Stimulated activated CD8-positive, alpha-beta memory T cell treated with anti-CD3 and anti-CD28 coated beads, Interleukin-2, amount 100 ng/mL, for 48 hours (primary cell): ENCODE measurements around the gene SPAG17.
"Not testable (repeated sequence)": the region's sequence is repeated elsewhere in the genome, so short reads cannot be mapped to it uniquely, and the experiment has no call there.

Experiments
- DNase-seq, 2 donors: peaks; one replicate each; pipeline ENCODE4 v3.0.0-alpha.2; 2020; ENCODE audit warnings: low read depth in 2 of 2

Gene SPAG17

GRCh38 chr1:117976381-117976780 is 208.6 kb downstream of the SPAG17 start:
- DNase-seq, result no peak

- no peak for DNase-seq
These were observed 213.3 kb downstream of the SPAG17 start for GRCh38 chr1:117971777-117972176.

GRCh38 chr1:117970252-117970651 is 214.8 kb downstream of the SPAG17 start:
- DNase-seq, result no peak

GRCh38 chr1:117967881-117968280 is 217.1 kb downstream of the SPAG17 start:
- no peak for DNase-seq

GRCh38 chr1:117967477-117967876 is 217.6 kb downstream of the SPAG17 start:
- DNase-seq, result no peak

DNA sequence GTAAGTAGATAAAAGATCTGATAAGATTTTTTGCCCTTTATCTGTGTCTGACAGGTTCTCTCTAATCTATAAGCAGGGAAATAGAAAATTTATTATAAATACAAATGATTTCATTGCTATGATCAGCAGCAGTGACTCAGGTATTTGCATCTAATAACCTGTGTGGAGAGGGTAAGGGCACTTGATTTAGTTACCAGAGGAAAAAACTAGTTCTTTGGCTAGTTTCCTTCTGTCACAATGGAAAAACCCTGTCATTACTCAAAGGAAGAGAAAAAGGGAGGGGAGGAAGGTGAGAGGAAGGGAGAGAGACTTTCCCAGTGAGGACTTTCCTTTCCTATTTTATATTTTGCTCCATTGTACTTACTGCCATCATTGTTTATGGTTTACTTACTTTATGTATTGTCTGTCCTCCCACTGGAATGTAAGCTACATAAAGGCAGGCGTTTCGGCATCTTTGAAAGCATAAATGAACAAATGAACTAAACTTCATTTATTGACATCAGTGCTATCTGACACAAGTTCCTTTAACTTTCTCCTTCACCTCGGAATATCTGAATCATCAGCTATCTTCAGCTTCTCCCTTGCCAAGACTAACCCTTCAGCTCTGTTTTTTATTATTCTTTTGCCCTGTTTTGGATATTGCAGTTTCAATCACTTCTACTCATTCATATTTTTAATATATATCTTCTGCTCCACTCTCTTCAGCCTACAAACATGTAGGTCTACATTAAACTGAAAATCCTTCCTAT is 220.6 kb downstream of the SPAG17 start:
- DNase-seq, result no peak

DNA sequence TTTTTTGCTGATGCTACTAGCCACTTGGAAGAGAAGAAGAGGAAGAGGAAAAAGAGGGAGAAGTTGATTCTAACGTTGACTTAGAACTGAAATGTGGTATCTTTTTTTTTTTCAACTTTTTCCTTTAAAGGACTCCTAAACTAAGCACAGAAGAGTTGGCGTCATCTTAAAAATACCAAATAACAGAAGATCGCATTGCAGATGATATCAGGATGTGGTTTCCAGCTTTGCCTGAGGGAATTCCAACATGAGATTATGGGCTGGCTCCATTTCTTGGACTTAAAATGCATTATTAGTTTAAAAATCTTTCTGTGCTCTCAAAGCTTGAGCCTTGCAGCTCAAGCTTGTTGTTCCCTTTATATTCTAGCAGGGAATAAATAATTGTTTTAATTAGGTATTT is 225.7 kb downstream of the SPAG17 start:
- DNase-seq, result no peak

DNA sequence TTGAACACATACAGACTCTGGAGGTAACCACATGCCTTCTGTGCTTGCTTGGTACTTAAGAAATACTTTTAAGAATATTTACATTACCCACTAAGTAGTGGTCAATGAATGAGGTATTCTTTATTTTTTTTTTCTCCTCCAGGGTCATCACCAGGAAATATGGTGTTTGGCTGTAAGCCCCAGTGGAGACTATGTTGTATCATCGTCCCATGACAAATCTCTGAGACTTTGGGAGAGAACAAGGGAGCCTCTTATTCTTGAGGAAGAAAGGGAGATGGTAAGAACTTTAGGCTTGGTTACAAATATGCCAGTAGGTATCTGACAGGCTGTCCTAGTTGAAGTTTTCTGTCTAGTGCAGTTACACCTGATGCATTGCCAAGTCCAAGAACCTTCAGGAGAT is 232.6 kb downstream of the SPAG17 start:
- DNase-seq, result no peak

DNA sequence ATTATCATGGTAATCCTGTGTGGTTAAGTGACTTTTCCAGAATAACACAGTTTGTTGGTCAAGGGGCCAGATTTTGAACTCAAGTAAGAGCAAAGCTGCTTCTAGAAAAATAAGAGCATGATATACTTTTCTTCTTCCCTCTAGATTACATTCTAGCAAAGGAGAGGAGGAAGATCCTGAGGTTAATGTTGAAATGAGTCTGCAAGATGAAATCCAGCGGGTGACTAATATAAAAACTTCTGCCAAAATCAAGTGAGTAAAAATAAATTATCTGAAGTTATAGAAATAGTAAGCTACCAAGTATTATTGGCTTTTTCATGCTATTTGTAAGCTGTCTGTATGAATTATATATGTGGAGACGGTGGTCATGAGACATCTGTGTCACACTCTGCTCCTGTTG is 242.7 kb downstream of the SPAG17 start:
- DNase-seq, result no peak

- no peak for DNase-seq
These were observed 251.3 kb downstream of the SPAG17 start for GRCh38 chr1:117933769-117934168.

- no peak for DNase-seq
These were observed 252.5 kb downstream of the SPAG17 start for GRCh38 chr1:117932576-117932975.

- DNase-seq, result no peak
These were observed 254.5 kb downstream of the SPAG17 start for GRCh38 chr1:117930484-117930883.

DNA sequence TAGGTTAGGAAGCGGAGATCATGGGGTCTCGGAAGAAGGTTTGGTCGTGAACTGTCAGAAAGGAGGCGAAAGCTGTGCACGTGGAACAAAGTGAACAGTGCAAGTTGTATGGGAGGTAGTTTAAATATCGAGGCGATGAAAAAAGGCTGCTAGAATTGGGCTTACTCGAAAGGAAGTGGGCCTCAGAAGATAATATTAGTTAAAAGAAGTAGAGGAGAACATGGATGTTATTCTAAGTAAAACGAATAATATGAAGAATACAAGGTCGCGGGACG is 254.9 kb downstream of the SPAG17 start:
- DNase-seq, result no peak

GRCh38 chr1:117929343-117930172 is 255.5 kb downstream of the SPAG17 start, which contains the start of the genes GDAP2 and WDR3:
Gene GDAP2, minus strand, starts transcription at chr1:117929621. Its CDS starts 9,264 bp downstream, at chr1:117920357.
Gene WDR3, plus strand, starts transcription at chr1:117929739. Its CDS starts 3,581 bp downstream, at chr1:117933320.
- DNase-seq, result peak; percentile 86 to 92

DNA sequence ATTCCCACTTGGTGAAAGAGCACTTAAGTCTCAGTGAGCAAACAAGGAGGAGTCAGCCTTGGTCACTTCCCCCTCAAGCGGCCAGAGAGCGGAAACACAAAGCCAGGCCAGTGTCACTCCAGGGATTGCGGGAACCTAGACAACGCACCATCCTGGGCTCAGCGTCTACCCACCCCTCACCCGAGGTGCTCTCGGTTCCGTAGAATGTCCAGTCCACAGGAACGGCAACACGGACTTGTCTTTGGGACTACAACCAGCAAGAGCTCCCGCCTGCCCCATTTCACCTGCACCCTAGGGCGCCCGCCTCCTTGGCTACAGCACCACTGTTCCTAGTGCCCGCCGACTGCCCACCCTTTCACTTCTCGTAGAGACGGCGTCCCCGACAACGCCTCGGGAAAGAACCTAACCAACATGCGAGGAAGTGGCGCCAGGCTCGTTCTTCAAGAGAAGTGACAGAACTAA is 256.1 kb downstream of the SPAG17 start:
- peak; percentile 4 to 5 for DNase-seq

DNA sequence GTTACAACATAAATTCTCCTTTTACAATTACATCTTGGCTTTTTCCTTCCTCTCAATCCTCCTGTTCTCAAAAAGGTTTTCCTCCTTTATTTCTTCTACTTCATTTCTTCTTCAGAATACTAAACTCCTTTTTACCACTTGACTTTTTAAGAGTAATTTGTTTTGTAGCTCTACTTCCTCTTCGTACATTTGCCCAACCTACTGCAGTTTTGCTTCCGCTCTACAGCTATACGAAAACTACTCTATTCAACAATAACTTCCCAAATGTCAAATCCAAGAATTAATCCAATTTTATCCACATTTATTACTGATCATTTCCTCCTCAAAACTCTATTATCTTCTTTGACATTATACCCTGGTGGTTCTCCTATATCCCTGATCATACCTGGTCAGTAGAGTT is 259.0 kb downstream of the SPAG17 start:
- no peak for DNase-seq

GRCh38 chr1:117922717-117923116 is 262.3 kb downstream of the SPAG17 start:
- DNase-seq, result not testable (repeated sequence)

DNA sequence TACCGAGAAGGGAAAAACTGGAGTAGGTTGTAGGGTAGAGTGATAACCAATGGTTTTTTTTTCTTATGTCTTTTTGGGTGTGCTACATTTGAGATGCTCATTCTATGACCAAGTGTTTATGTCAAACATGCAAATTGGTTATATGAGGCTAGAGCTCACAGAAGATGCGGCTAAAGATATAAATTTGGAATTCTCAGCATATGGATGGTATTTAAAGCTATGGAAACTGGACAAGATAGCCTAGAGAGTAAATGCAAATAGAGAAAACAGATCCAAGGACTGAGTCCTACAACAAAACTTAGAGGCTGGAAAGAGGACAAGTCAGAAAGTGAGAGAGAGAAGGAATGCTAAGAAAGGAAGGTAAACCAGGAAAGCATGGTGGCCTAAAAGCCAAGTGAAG is 263.0 kb downstream of the SPAG17 start:
- DNase-seq, result no peak

DNA sequence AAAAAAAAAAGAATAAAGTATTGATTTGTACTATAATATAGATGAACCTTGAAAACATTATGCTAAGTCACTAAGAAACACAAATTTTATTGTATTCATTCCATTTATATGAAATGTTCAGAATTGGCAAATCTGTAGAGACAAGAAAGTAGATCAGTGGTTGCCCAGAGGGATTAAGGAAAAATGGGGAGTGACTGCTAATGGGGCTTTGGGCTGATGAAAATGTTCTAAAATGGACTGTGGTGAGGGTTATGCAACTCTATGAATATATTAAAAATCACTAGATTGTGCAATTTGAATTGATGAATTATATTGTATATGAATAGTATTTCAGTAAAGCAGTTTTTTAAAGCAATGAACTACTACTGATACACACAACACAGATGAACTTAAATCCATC is 265.7 kb downstream of the SPAG17 start:
- DNase-seq, result no peak

DNA sequence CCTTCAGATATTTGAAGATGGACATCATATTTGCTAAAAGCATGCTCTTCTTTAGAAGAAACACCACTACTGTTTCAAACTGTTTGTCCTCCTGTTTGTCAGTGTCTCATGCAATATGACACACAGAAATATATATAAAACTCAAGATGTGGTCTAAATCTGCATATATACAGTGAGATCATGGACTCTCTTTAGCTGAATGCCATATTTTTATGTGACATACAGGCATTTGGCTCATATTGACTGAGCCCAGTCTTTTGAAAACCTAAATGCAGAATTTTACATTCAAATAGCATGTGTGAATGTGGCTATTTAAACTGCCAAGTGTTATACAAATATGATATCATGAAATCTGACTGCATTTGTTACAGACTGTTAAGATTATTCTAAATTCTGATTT is 274.0 kb downstream of the SPAG17 start:
- no peak for DNase-seq

DNA sequence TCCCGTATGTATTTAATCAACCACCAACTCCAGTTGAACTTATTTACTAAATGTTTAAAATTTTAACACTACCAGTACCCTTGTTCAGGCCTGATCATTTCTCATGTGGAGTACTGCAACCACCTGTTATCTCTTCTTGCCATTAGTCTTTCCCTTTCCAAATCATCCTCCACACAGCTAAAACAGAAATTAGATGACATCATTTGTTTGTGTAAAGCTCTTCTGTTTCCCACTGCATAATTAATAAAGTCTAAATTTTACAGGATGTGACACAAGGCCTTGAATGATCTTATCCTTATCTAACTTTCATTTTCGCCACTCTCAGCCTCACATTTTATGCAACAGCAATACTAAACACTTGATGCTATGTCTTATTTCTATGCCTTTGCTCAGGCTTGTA is 280.0 kb downstream of the SPAG17 start:
- no peak for DNase-seq

- no peak for DNase-seq
These were observed 280.5 kb downstream of the SPAG17 start for GRCh38 chr1:117904485-117904884.
